HepG2 (cell line): ENCODE results near the gene COL8A2. TPM values are rescaled to one million over a fixed set of nuclear protein-coding genes. Genes with fewer than 3 reads are reported as not detected.

Source experiments
- CAMTA2 ChIP-seq: sonication (generic); formaldehyde crosslinking; IDR thresholded peaks from 2 replicates; pipeline ENCODE4 v1.4.0; 2020; ENCODE audit warnings: mild to moderate bottlenecking, missing genetic modification reagents, borderline replicate concordance
- KDM5B ChIP-seq: sonication (generic); formaldehyde crosslinking; IDR thresholded peaks from 2 replicates; pipeline ENCODE4 v1.4.0; 2020; ENCODE audit warnings: missing genetic modification reagents, mild to moderate bottlenecking, borderline replicate concordance
- MAFG ChIP-seq: sonication (generic); formaldehyde crosslinking; IDR thresholded peaks from 2 replicates; pipeline ENCODE4 v1.5.1; 2020; ENCODE audit warnings: mild to moderate bottlenecking, missing genetic modification reagents
- PCBP1 ChIP-seq: fragments of 200-400 bp; formaldehyde crosslinking; IDR thresholded peaks from 2 replicates; pipeline ENCODE4 v1.6.1; 2017; ENCODE audit warnings: mild to moderate bottlenecking, low read depth, low read length, borderline replicate concordance
- RARA ChIP-seq: IDR thresholded peaks from 2 replicates; pipeline ENCODE4 v1.6.1; 2016; ENCODE audit warnings: missing genetic modification reagents, missing compliant biosample characterization
- RBFOX2 ChIP-seq: fragments of 200-400 bp; formaldehyde crosslinking; IDR thresholded peaks from 2 replicates; pipeline ENCODE4 v1.6.1; 2017; ENCODE audit warnings: low read depth, mild to moderate bottlenecking, low read length
- REL ChIP-seq: sonication (generic); formaldehyde crosslinking; conservative IDR thresholded peaks from 2 replicates; pipeline ENCODE4 v1.8.0; 2022; ENCODE audit warnings: mild to moderate bottlenecking, missing genetic modification reagents, moderate library complexity
- RNF2 ChIP-seq: fragments of 450-650 bp; conservative IDR thresholded peaks from 2 replicates; pipeline ENCODE4 v1.6.1; 2016; ENCODE audit warnings: low read depth
- RXRB ChIP-seq: IDR thresholded peaks from 2 replicates; pipeline ENCODE4 v1.6.1; 2016; ENCODE audit warnings: borderline replicate concordance, missing genetic modification reagents, missing compliant biosample characterization
- SAP130 ChIP-seq: IDR thresholded peaks from 2 replicates; pipeline ENCODE4 v1.6.1; 2016; ENCODE audit warnings: low read depth
- SCMH1 ChIP-seq: sonication (generic); formaldehyde crosslinking; IDR thresholded peaks from 2 replicates; pipeline ENCODE4 v1.9.0; 2021; ENCODE audit warnings: missing genetic modification reagents, mild to moderate bottlenecking, borderline replicate concordance
- STAT5B ChIP-seq: sonication (generic); formaldehyde crosslinking; IDR thresholded peaks from 2 replicates; pipeline ENCODE4 v1.4.0; 2020; ENCODE audit warnings: missing genetic modification reagents
- TOE1 ChIP-seq: sonication (generic); formaldehyde crosslinking; IDR thresholded peaks from 2 replicates; pipeline ENCODE4 v1.4.0; 2020; ENCODE audit warnings: mild to moderate bottlenecking, missing genetic modification reagents
- ZFP82 ChIP-seq: sonication (generic); formaldehyde crosslinking; IDR thresholded peaks from 2 replicates; pipeline ENCODE4 v1.5.1; 2020; ENCODE audit warnings: mild to moderate bottlenecking, missing genetic modification reagents, borderline replicate concordance
- ZFY ChIP-seq: sonication (generic); formaldehyde crosslinking; IDR thresholded peaks from 2 replicates; pipeline ENCODE4 v1.4.0; 2020; ENCODE audit warnings: missing genetic modification reagents
- ZNF101 ChIP-seq: sonication (generic); formaldehyde crosslinking; IDR thresholded peaks from 2 replicates; pipeline ENCODE4 v1.4.0; 2020; ENCODE audit warnings: mild to moderate bottlenecking, low read depth, missing genetic modification reagents, borderline replicate concordance
- ZNF17 ChIP-seq: sonication (generic); formaldehyde crosslinking; IDR thresholded peaks from 2 replicates; pipeline ENCODE4 v1.5.0; 2020; ENCODE audit warnings: mild to moderate bottlenecking, missing genetic modification reagents
- ZNF382 ChIP-seq: sonication (generic); formaldehyde crosslinking; IDR thresholded peaks from 2 replicates; pipeline ENCODE4 v1.5.0; 2020; ENCODE audit warnings: missing genetic modification reagents, mild to moderate bottlenecking, borderline replicate concordance
- ZNF570 ChIP-seq: sonication (generic); formaldehyde crosslinking; IDR thresholded peaks from 2 replicates; pipeline ENCODE4 v1.4.0; 2020; ENCODE audit warnings: mild to moderate bottlenecking, missing genetic modification reagents, borderline replicate concordance
- ZNF660 ChIP-seq: sonication (generic); formaldehyde crosslinking; IDR thresholded peaks from 2 replicates; pipeline ENCODE4 v1.5.1; 2020; ENCODE audit warnings: mild to moderate bottlenecking, low read depth, missing genetic modification reagents, borderline replicate concordance
- ZNF768 ChIP-seq: sonication (generic); formaldehyde crosslinking; IDR thresholded peaks from 2 replicates; pipeline ENCODE4 v1.4.0; 2020; ENCODE audit warnings: missing genetic modification reagents
- polyA plus RNA-seq, 8 experiments: library from polyadenylated mRNA; depleted of rRNA in 3 of 8; stranded (reverse) in 7 of 8; unstranded in 1 of 8; fragments of >200 nt; fragmentation: Illumina TruSeq in 4 of 8; extraction: Trizol in 4 of 8; gene quantifications; 2 replicates each; pipeline versions ENCODE4 v1.2.1 to v1.2.3, GENCODE V29; 2011 to 2016; ENCODE audit warnings: low read depth in 4 of 8, missing spikeins in 1 of 8, mixed read lengths in 1 of 8; ENCODE audit not compliant: insufficient read depth in 1 of 8
- total RNA-seq, 5 experiments: library from RNA; depleted of rRNA; stranded (reverse); fragments of >200 nt; fragmentation: Illumina TruSeq; extraction: Trizol; gene quantifications; 2 replicates each; pipeline ENCODE4 v1.2.3, GENCODE V29; 2016; ENCODE audit warnings: low read depth in 1 of 5
- TF ChIP-seq, protein P1 (sequence below): sonication (generic); formaldehyde crosslinking; IDR thresholded peaks from 2 replicates; pipeline ENCODE4 v1.5.1; 2020; ENCODE audit warnings: mild to moderate bottlenecking, missing genetic modification reagents, moderate library complexity
- TF ChIP-seq, protein P2 (sequence below): sonication (generic); formaldehyde crosslinking; IDR thresholded peaks from 2 replicates; pipeline ENCODE4 v1.5.0; 2020; ENCODE audit warnings: mild to moderate bottlenecking, missing genetic modification reagents, moderate library complexity
- TF ChIP-seq, protein P3 (sequence below): sonication (generic); formaldehyde crosslinking; IDR thresholded peaks from 2 replicates; pipeline ENCODE4 v1.4.0; 2020; ENCODE audit warnings: missing genetic modification reagents, mild to moderate bottlenecking, borderline replicate concordance

The COL8A2 gene
- total and polyA plus RNA-seq, 2 of the 13 experiments (the other 11 are each of a cell fraction or from before 2014, with no cell fraction given): 0.13 to 0.24 TPM

DNA sequence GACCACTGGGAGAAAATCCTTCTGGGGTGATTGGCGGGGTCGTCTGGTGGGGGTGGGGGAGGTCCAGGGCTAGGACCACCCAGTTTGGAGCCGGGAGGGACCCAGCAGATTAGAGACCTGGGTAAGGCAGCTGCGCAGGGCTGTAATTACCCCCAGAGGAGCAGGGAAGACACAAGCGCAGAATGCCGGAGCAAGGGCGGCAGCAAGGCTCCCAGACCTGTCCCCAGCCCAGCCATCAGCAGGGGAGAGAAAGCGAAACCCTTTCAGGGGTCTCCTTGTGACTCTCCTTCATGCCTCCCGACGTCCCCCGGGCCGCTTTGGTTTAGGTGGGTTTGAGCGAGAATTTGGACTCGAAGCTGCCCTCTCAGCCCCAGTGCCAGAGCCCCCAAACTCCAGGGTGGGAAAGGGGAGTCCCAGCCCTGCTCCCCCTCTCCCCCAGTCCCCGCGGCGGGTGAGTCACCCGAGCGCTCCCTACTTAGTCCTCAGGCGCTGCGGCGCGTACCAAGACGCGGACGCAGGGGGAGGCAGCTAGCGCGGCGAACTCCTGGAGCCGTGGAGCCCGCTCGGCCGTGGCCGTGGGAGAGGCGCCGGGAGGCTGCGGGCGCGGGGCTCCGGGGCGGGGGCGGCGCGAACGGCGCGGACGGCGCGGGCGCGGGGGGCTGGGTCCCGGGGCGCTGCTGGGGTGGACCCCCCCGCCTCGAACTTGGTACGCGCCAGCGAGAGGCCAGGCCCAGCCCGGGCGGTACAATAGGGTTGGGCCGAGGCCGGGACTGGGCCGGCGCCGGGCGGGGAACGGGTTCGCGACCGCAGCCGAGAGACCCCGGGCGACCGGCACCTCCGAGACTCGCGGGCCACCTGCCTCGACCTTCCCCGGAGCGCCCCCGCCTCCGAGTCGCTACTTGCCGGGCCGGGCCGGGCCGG lies 30.6 kb upstream of the COL8A2 start, which contains the start of gene MAP7D1 (continued):
- TF ChIP-seq, protein P1, sequence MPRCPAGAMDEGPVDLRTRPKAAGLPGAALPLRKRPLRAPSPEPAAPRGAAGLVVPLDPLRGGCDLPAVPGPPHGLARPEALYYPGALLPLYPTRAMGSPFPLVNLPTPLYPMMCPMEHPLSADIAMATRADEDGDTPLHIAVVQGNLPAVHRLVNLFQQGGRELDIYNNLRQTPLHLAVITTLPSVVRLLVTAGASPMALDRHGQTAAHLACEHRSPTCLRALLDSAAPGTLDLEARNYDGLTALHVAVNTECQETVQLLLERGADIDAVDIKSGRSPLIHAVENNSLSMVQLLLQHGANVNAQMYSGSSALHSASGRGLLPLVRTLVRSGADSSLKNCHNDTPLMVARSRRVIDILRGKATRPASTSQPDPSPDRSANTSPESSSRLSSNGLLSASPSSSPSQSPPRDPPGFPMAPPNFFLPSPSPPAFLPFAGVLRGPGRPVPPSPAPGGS (CRISPR knock-in tag): no peak
- 0 out of 2 replicates have a peak, but pooled peaks have one; percentile 42 for TF ChIP-seq SAP130 (CRISPR knock-in tag)
- TF ChIP-seq TOE1: no peak
- no peak for TF ChIP-seq ZNF570 (CRISPR knock-in tag)
- TF ChIP-seq CAMTA2 (CRISPR knock-in tag): no peak
- peak; percentile 44; the same call in 1 of the 2 replicates for TF ChIP-seq PCBP1
- TF ChIP-seq STAT5B: no peak
- TF ChIP-seq ZNF382: no peak
- 0 out of 2 replicates have a peak, but pooled peaks have one; percentile 46 for TF ChIP-seq REL (CRISPR knock-in tag)
- no peak for TF ChIP-seq ZNF660 (CRISPR knock-in tag)
- peak; percentile 71 for TF ChIP-seq RBFOX2
- TF ChIP-seq KDM5B (CRISPR knock-in tag): peak; percentile 39; the same call in 1 of the 2 replicates
- TF ChIP-seq, protein P2, sequence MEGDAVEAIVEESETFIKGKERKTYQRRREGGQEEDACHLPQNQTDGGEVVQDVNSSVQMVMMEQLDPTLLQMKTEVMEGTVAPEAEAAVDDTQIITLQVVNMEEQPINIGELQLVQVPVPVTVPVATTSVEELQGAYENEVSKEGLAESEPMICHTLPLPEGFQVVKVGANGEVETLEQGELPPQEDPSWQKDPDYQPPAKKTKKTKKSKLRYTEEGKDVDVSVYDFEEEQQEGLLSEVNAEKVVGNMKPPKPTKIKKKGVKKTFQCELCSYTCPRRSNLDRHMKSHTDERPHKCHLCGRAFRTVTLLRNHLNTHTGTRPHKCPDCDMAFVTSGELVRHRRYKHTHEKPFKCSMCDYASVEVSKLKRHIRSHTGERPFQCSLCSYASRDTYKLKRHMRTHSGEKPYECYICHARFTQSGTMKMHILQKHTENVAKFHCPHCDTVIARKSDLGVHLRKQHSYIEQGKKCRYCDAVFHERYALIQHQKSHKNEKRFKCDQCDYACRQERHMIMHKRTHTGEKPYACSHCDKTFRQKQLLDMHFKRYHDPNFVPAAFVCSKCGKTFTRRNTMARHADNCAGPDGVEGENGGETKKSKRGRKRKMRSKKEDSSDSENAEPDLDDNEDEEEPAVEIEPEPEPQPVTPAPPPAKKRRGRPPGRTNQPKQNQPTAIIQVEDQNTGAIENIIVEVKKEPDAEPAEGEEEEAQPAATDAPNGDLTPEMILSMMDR (CRISPR knock-in tag): no peak
- no peak for TF ChIP-seq RNF2
- TF ChIP-seq RARA (CRISPR knock-in tag): 0 out of 2 replicates have a peak, but pooled peaks have one; percentile 17
- TF ChIP-seq RXRB (CRISPR knock-in tag): no peak
- TF ChIP-seq ZNF768 (CRISPR knock-in tag): no peak
- no peak for TF ChIP-seq ZNF17
- TF ChIP-seq ZFY (CRISPR knock-in tag): peak; percentile 80
- no peak for TF ChIP-seq SCMH1 (CRISPR knock-in tag)
- TF ChIP-seq ZFP82 (CRISPR knock-in tag): no peak
- TF ChIP-seq, protein P3, sequence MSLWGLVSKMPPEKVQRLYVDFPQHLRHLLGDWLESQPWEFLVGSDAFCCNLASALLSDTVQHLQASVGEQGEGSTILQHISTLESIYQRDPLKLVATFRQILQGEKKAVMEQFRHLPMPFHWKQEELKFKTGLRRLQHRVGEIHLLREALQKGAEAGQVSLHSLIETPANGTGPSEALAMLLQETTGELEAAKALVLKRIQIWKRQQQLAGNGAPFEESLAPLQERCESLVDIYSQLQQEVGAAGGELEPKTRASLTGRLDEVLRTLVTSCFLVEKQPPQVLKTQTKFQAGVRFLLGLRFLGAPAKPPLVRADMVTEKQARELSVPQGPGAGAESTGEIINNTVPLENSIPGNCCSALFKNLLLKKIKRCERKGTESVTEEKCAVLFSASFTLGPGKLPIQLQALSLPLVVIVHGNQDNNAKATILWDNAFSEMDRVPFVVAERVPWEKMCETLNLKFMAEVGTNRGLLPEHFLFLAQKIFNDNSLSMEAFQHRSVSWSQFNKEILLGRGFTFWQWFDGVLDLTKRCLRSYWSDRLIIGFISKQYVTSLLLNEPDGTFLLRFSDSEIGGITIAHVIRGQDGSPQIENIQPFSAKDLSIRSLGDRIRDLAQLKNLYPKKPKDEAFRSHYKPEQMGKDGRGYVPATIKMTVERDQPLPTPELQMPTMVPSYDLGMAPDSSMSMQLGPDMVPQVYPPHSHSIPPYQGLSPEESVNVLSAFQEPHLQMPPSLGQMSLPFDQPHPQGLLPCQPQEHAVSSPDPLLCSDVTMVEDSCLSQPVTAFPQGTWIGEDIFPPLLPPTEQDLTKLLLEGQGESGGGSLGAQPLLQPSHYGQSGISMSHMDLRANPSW (CRISPR knock-in tag): no peak
- TF ChIP-seq ZNF101: no peak
- no peak for TF ChIP-seq MAFG (CRISPR knock-in tag)
